Natural killer cell (primary cell): ENCODE results near the gene CD48. TPM values are rescaled to one million over a fixed set of nuclear protein-coding genes. Genes with fewer than 3 reads are reported as not detected.

Source experiments
- ATAC-seq, 3 donors: fragments of 150-1000 bp in 2 of 3; fragments of 200-7000 bp in 1 of 3; cut with Tn5 transposase; 1 replicate in 1 of 3; 2 replicates in 2 of 3; pipeline ENCODE4 v1.10.0; 2021; ENCODE audit warnings: mild to moderate bottlenecking in 2 of 3, moderate library complexity in 2 of 3
- DNase-seq, 2 donors: peaks; one replicate each; pipeline versions ENCODE4 v3.0.0 to v3.0.0-alpha.2; 2013 to 2021; ENCODE audit warnings: mixed read lengths in 1 of 2
- H3K27ac ChIP-seq: one replicate; pipeline ENCODE4 v1.5.1; 2013; ENCODE audit warnings: mild to moderate bottlenecking, low read length
- H3K27me3 ChIP-seq: one replicate; pipeline ENCODE4 v1.6.1; 2013; ENCODE audit warnings: low read length; ENCODE audit not compliant: control insufficient read depth, insufficient read depth
- H3K36me3 ChIP-seq: one replicate; pipeline ENCODE4 v1.6.1; 2013; ENCODE audit warnings: low read length; ENCODE audit not compliant: control insufficient read depth, insufficient read depth
- H3K4me1 ChIP-seq: one replicate; pipeline ENCODE4 v1.6.1; 2013; ENCODE audit warnings: low read length; ENCODE audit not compliant: control insufficient read depth, insufficient read depth
- H3K4me3 ChIP-seq: one replicate; pipeline ENCODE4 v1.5.1; 2013; ENCODE audit warnings: low read length
- H3K9me3 ChIP-seq: one replicate; pipeline ENCODE4 v1.6.1; 2013; ENCODE audit warnings: low read length; ENCODE audit not compliant: control insufficient read depth, insufficient read depth
- H3K27ac Mint-ChIP-seq, 2 donors: one replicate each; pipeline ENCODE4 v1.8.0; 2022; ENCODE audit warnings: mild to moderate bottlenecking in 2 of 2, mixed read lengths in 2 of 2, moderate library complexity in 1 of 2
- H3K27me3 Mint-ChIP-seq, 2 donors: one replicate each; pipeline ENCODE4 v1.8.0; 2022; ENCODE audit warnings: low read depth in 2 of 2, mixed read lengths in 2 of 2
- H3K36me3 Mint-ChIP-seq: one replicate; pipeline ENCODE4 v1.8.0; 2022; ENCODE audit warnings: mixed read lengths
- H3K4me1 Mint-ChIP-seq, 2 donors: one replicate each; pipeline ENCODE4 v1.8.0; 2022; ENCODE audit warnings: mixed read lengths in 2 of 2
- H3K4me3 Mint-ChIP-seq: one replicate; pipeline ENCODE4 v1.8.0; 2022; ENCODE audit warnings: mild to moderate bottlenecking, moderate library complexity, mixed read lengths
- H3K9me3 Mint-ChIP-seq, 2 donors: one replicate each; pipeline ENCODE4 v1.8.0; 2022; ENCODE audit warnings: mixed read lengths in 2 of 2
- CTCF ChIP-seq: fragments of 200-600 bp; IDR thresholded peaks from one replicate; pipeline ENCODE4 v1.8.0; 2022; ENCODE audit warnings: antibody characterized with exemption
- WGBS: methylation state at CpG from one replicate; pipeline ENCODE4 v1.1.7; 2013; ENCODE audit warnings: missing lambda C conversion rate; ENCODE audit not compliant: insufficient coverage; 5-methylcytosine and 5-hydroxymethylcytosine counted together
- intact Hi-C: fragments of 100-400 bp; cut with micrococcal nuclease; formaldehyde crosslinking; loops from one replicate; pipeline ENCODE4 v1.14.2; 2022
- total RNA-seq, 4 donors: library from RNA; stranded (reverse); fragments of 120-200 nt in 1 of 4; gene quantifications; one replicate each; pipeline versions ENCODE4 v1.2.3 to v1.2.4, GENCODE V29; 2013 to 2022

The CD48 gene
- total RNA-seq, 3 donors from 2014 or later (not counting 1 experiment from before 2014, with no cell fraction given) = 213 to 249 (median 223) TPM

GRCh38 chr1:160682983-160683865 is 28.4 kb downstream of the CD48 start:
- Histone ChIP-seq H3K27ac (peak overlapping the region; percentile 85), H3K4me3 (no peak overlapping the region), H3K27me3 (no peaks in the 10 kb centered on the region), H3K4me1 (peaks cover 53% of the 10 kb centered on the region), H3K36me3 (peaks cover 50% of the 10 kb centered on the region), H3K9me3 (no peaks in the 10 kb centered on the region)
- peaks cover 80 to 83% of the 10 kb centered on the region in 2 donors for H3K4me1 Mint-ChIP-seq
- peak in 1 of 2 donors; percentile 70 for DNase-seq
- intact Hi-C loops = loop anchor here (1.0 to 5.0 kb wide), 2 partner anchors 114 to 194 kb away; no protein-coding TSS in a partner anchor
- H3K27ac Mint-ChIP-seq = peak overlapping the region; percentile 94 to 96
- peak; percentile 63 to 70 (median 65) for ATAC-seq
- no peaks in the 10 kb centered on the region for H3K27me3 Mint-ChIP-seq
- H3K4me3 Mint-ChIP-seq = peak overlapping the region; percentile 87
- 39% methylated on average over 4 of the region's 4 CpGs for WGBS
- peaks cover 0 to 4% of the 10 kb centered on the region in 2 donors for H3K9me3 Mint-ChIP-seq
- H3K36me3 Mint-ChIP-seq = peaks cover 30% of the 10 kb centered on the region
- TF ChIP-seq CTCF = no peak

GRCh38 chr1:160681891-160682140 is 29.8 kb downstream of the CD48 start:
- Mint-ChIP-seq H3K4me1 (peaks cover 66 to 75% of the 10 kb centered on the region in 2 donors), H3K36me3 (peaks cover 27% of the 10 kb centered on the region), H3K27me3 (no peaks in the 10 kb centered on the region), H3K4me3 (peak overlapping the region; percentile 87), H3K9me3 (peaks cover 0 to 4% of the 10 kb centered on the region in 2 donors), H3K27ac (peak overlapping the region; percentile 94 to 96)
- no peaks in the 10 kb centered on the region for H3K9me3 ChIP-seq
- peak overlapping the region; percentile 26 for H3K27ac ChIP-seq
- peaks cover 53% of the 10 kb centered on the region for H3K4me1 ChIP-seq
- H3K27me3 ChIP-seq = no peaks in the 10 kb centered on the region
- ATAC-seq (peak in 2 of 3 donors; percentile 1 to 3), DNase-seq (no peak)
- H3K36me3 ChIP-seq = peaks cover 64% of the 10 kb centered on the region
- 96% methylated on average over 3 of the region's 3 CpGs for whole genome bisulfite sequencing
- intact Hi-C loops = loop anchor here (1.0 to 5.0 kb wide), 7 partner anchors 29 to 308 kb away; partner anchors contain the start of gene CD48
- H3K4me3 ChIP-seq = no peak overlapping the region
- TF ChIP-seq CTCF = no peak

GRCh38 chr1:160681066-160681890 is 30.3 kb downstream of the CD48 start:
- no peaks in the 10 kb centered on the region for H3K9me3 ChIP-seq
- no peaks in the 10 kb centered on the region for H3K27me3 ChIP-seq
- H3K4me3 ChIP-seq = no peak overlapping the region
- ATAC-seq (peak; percentile 79 to 92 (median 80)), DNase-seq (peak; percentile 83 to 95)
- peak overlapping the region; percentile 65 for H3K4me3 Mint-ChIP-seq
- intact Hi-C loops = loop anchor here (1.0 to 5.0 kb wide), 7 partner anchors 30 to 309 kb away; partner anchors contain the start of gene CD48
- H3K27ac Mint-ChIP-seq = peak overlapping the region; percentile 94 to 96
- peaks cover 66% of the 10 kb centered on the region for H3K36me3 ChIP-seq
- peak; percentile 87 for TF ChIP-seq CTCF
- peaks cover 0 to under 1% of the 10 kb centered on the region in 2 donors for H3K9me3 Mint-ChIP-seq
- peak overlapping the region; percentile 26 for H3K27ac ChIP-seq
- peaks cover 61 to 71% of the 10 kb centered on the region in 2 donors for H3K4me1 Mint-ChIP-seq
- WGBS = 61% methylated on average over 10 of the region's 10 CpGs
- no peaks in the 10 kb centered on the region for H3K27me3 Mint-ChIP-seq
- H3K4me1 ChIP-seq = peaks cover 53% of the 10 kb centered on the region
- peaks cover 22% of the 10 kb centered on the region for H3K36me3 Mint-ChIP-seq
